Endothelial cell of umbilical vein (primary cell): Measurements from ENCODE around the gene LAMB3. TPM values are rescaled to one million over a fixed set of nuclear protein-coding genes. Genes with fewer than 3 reads are reported as not detected.

Source experiments
- BruUV-seq: library from RNA; stranded (reverse); fragments of 400-500 nt; replicated peaks from 2 replicates; lab custom pipeline; 2021; lab: Mats Ljungman, UMichigan
- CTCF ChIA-PET: fragments of 300-600, 350-600 bp; sonication (Branson Sonifier 250); formaldehyde crosslinking; loops from one replicate; lab custom pipeline; 2021; ENCODE audit warnings: antibody characterized with exemption, inconsistent platforms; lab: Charles Lee
- POLR2A ChIA-PET: fragments of 300-600, 350-600 bp; sonication (Branson Sonifier 250); formaldehyde crosslinking; loops from one replicate; lab custom pipeline; 2021; ENCODE audit warnings: antibody characterized with exemption, inconsistent platforms; lab: Charles Lee
- DNase-seq: peaks from one replicate; pipeline ENCODE4 v3.0.0-alpha.2; 2011; ENCODE audit warnings: low read depth, low spot score
- FAIRE-seq: peaks from 2 replicates; lab custom pipeline; 2011; peaks lifted over from hg19 to GRCh38; lab: Jason Lieb, UNC
- H2AFZ ChIP-seq: 2 replicates; pipeline ENCODE4 v1.6.0; 2012; ENCODE audit warnings: low read depth, low read length, control low read depth, inconsistent platforms
- H3K27ac ChIP-seq: 2 replicates; pipeline ENCODE4 v1.5.1; 2011; ENCODE audit warnings: low read depth, mild to moderate bottlenecking, control low read depth, low read length, moderate library complexity; ENCODE audit not compliant: insufficient read depth
- H3K27me3 ChIP-seq, 2 experiments: 2 replicates each; pipeline versions ENCODE4 v1.6.0 to v1.6.1; 2011; ENCODE audit warnings: low read length in 2 of 2, mixed read lengths in 1 of 2; ENCODE audit not compliant: control insufficient read depth in 2 of 2, insufficient read depth in 2 of 2
- H3K36me3 ChIP-seq, 2 experiments: 2 replicates in 1 of 2; 3 replicates in 1 of 2; pipeline ENCODE4 v1.5.1; 2011; ENCODE audit warnings: low read length in 2 of 2, mild to moderate bottlenecking in 1 of 2, moderate library complexity in 1 of 2; ENCODE audit not compliant: control insufficient read depth in 2 of 2, insufficient read depth in 2 of 2; ENCODE audit errors: extremely low read depth in 1 of 2
- H3K4me1 ChIP-seq: 3 replicates; pipeline ENCODE4 v1.5.1; 2011; ENCODE audit warnings: mild to moderate bottlenecking, low read length; ENCODE audit not compliant: control insufficient read depth, insufficient read depth; ENCODE audit errors: extremely low read depth
- H3K4me2 ChIP-seq: 2 replicates; pipeline ENCODE4 v1.6.1; 2011; ENCODE audit warnings: low read length, control low read depth, mixed read lengths; ENCODE audit not compliant: insufficient read depth
- H3K4me3 ChIP-seq, 3 experiments: fragments of 200-600 bp in 1 of 3; sonication (generic), shearing (Covaris generic) in 1 of 3; replicated peaks in 1 of 3; 2 replicates each; pipeline ENCODE4 v1.5.1; 2011 to 2016; ENCODE audit warnings: control low read depth in 3 of 3, low read length in 3 of 3, mild to moderate bottlenecking in 2 of 3, inconsistent platforms in 1 of 3, low read depth in 1 of 3, moderate library complexity in 1 of 3; ENCODE audit not compliant: insufficient read depth in 1 of 3
- H3K79me2 ChIP-seq: 2 replicates; pipeline ENCODE4 v1.6.0; 2012; ENCODE audit warnings: low read length, inconsistent platforms; ENCODE audit not compliant: control insufficient read depth, insufficient read depth
- H3K9ac ChIP-seq: replicated peaks from 2 replicates; pipeline ENCODE3; 2011; ENCODE audit warnings: low read length, control low read depth; ENCODE audit not compliant: insufficient read depth; ENCODE audit errors: extremely low read depth
- H3K9me1 ChIP-seq: replicated peaks from 3 replicates; pipeline ENCODE4 v1.6.0; 2011; ENCODE audit warnings: mild to moderate bottlenecking, low read length; ENCODE audit not compliant: control insufficient read depth, insufficient read depth; ENCODE audit errors: extremely low read depth
- H3K9me3 ChIP-seq: replicated peaks from 2 replicates; pipeline ENCODE4 v1.5.1; 2012; ENCODE audit warnings: low read length, inconsistent platforms; ENCODE audit not compliant: control insufficient read depth, insufficient read depth
- H4K20me1 ChIP-seq: replicated peaks from 2 replicates; pipeline ENCODE3; 2011; ENCODE audit warnings: mild to moderate bottlenecking, low read length; ENCODE audit not compliant: control insufficient read depth, insufficient read depth; ENCODE audit errors: extremely low read depth
- EZH2 ChIP-seq: IDR thresholded peaks from 2 replicates; pipeline ENCODE4 v1.6.1; 2012; ENCODE audit warnings: borderline replicate concordance, low read depth, mild to moderate bottlenecking, moderate library complexity, low read length, inconsistent platforms; ENCODE audit not compliant: severe bottlenecking
- FOS ChIP-seq: IDR thresholded peaks from 2 replicates; pipeline ENCODE4 v1.6.1; 2011; ENCODE audit warnings: mild to moderate bottlenecking, low read length, moderate library complexity, borderline replicate concordance; ENCODE audit not compliant: insufficient read depth
- GATA2 ChIP-seq: IDR thresholded peaks from 2 replicates; pipeline ENCODE4 v1.7.0; 2011; ENCODE audit warnings: low read depth, mild to moderate bottlenecking, moderate library complexity, mixed read lengths, low read length; ENCODE audit not compliant: insufficient read length, insufficient read depth
- JUN ChIP-seq: IDR thresholded peaks from 2 replicates; pipeline ENCODE4 v1.6.1; 2011; ENCODE audit warnings: borderline replicate concordance, low read depth; ENCODE audit not compliant: insufficient read length, insufficient read depth
- MYC ChIP-seq: IDR thresholded peaks from one replicate; pipeline ENCODE4 v1.6.1; 2011; ENCODE audit warnings: mild to moderate bottlenecking, low read depth, low read length
- POLR2A ChIP-seq: IDR thresholded peaks from 2 replicates; pipeline ENCODE4 v1.6.1; 2012; ENCODE audit warnings: low read depth, mild to moderate bottlenecking, control low read depth, low read length
- POLR2AphosphoS5 ChIP-seq: IDR thresholded peaks from 2 replicates; pipeline ENCODE4 v1.6.1; 2012; ENCODE audit warnings: low read depth, mild to moderate bottlenecking, control low read depth, low read length, moderate library complexity; ENCODE audit not compliant: insufficient read depth
- dilution Hi-C: fragments of 300-500 bp; cut with MboI; formaldehyde crosslinking; loops from one replicate; pipeline ENCODE4 v1.15.0; 2019; ENCODE audit warnings: low sequenced_read_pairs; ENCODE audit not compliant: extremely low pct_ligation_motif_present
- intact Hi-C: fragments of 100-400 bp; cut with micrococcal nuclease; formaldehyde crosslinking; loops from one replicate; pipeline ENCODE4 v1.10.0; 2022
- polyA plus RNA-seq, 4 experiments: library from polyadenylated mRNA; depleted of rRNA in 3 of 4; stranded (reverse) in 3 of 4; unstranded in 1 of 4; fragments of >200 nt; gene quantifications; 2 replicates each; pipeline versions ENCODE4 v1.2.1 to v1.2.3, GENCODE V29; 2011 to 2012; ENCODE audit warnings: missing spikeins in 1 of 4
- total RNA-seq: library from RNA; stranded (reverse); gene quantifications from 2 replicates; pipeline ENCODE4 v1.2.3, GENCODE V29; 2021
- TF ChIP-seq, protein P1 (sequence below), 2 donors: IDR thresholded peaks; 1 replicate in 1 of 2; 2 replicates in 1 of 2; pipeline ENCODE4 v1.5.1; 2011; ENCODE audit warnings: low read length in 2 of 2, mild to moderate bottlenecking in 2 of 2, moderate library complexity in 2 of 2, control low read depth in 1 of 2, inconsistent platforms in 1 of 2, low read depth in 1 of 2; ENCODE audit not compliant: insufficient read depth in 1 of 2; ENCODE audit errors: extremely low read depth in 1 of 2
- TF ChIP-seq, protein P2 (sequence below): IDR thresholded peaks from 2 replicates; pipeline ENCODE4 v1.6.1; 2011; ENCODE audit not compliant: insufficient read depth, insufficient read length

LAMB3 gene
- total and polyA plus RNA-seq, 2 donors (not counting 3 experiments of a cell fraction or from before 2014, with no cell fraction given) = 2.6 to 3.1 TPM

DNA sequence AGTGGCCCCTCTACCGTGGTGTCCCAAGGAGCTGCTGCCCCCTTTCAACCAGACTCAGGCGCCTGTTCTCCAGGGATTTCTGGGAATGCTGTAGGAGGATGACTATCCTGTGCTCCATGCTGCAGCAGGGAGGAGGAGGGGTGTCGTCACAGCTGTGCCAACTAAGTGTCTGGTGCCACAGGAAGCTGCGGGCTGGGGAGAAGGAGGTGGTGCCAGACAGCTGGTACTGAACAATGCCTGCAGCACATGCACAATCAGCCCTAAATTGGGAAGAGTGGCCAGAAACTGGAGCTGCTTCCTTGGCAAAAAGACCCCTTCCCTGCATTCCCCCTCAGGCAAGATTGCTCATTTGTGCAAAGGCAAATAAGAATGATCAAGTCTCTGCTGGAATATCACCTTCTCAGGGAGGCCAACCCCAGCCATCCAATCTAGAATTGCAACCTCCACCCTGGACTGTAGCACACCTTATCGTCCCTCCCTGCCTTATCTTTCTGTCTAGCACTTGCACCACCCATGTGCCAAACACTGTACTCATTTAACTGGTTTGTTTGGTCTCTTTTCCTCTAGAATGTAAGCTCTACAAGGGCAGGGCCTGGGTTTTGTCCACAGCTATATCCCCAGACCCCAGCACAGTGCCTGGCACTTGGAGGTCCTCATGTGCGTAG, 33.3 kb downstream of the LAMB3 start:
- DNase-seq (no peak), FAIRE-seq (no peak)
- BruUV-seq = no TSS peak
- ChIA-PET POLR2A (interaction anchor here (0.5 kb wide), 1 partner anchor 224 kb away, joined by 5 read pairs; no protein-coding TSS in a partner anchor), CTCF (interaction anchor here (0.8 to 1.6 kb wide), 5 partner anchors 9 to 74 kb away, joined by 3 to 6 read pairs (median 4); no protein-coding TSS in a partner anchor)
- H3K9ac ChIP-seq = no peak overlapping the region
- no peaks in the 10 kb centered on the region for H3K79me2 ChIP-seq
- TF ChIP-seq MYC (no peak), GATA2 (no peak), JUN (no peak)
- no peak overlapping the region for H3K4me2 ChIP-seq
- dilution Hi-C loops = no loop called here
- H3K9me1 ChIP-seq = no peaks in the 10 kb centered on the region
- no peaks in the 10 kb centered on the region for H3K36me3 ChIP-seq
- no peaks in the 10 kb centered on the region for H3K9me3 ChIP-seq
- no peaks in the 10 kb centered on the region for H4K20me1 ChIP-seq
- no peak overlapping the region for H2AFZ ChIP-seq
- no peak overlapping the region for H3K27ac ChIP-seq
- H3K27me3 ChIP-seq = no peaks in the 10 kb centered on the region
- H3K4me3 ChIP-seq = no peak overlapping the region
- intact Hi-C loops = no loop called here
- no peaks in the 10 kb centered on the region for H3K4me1 ChIP-seq

DNA sequence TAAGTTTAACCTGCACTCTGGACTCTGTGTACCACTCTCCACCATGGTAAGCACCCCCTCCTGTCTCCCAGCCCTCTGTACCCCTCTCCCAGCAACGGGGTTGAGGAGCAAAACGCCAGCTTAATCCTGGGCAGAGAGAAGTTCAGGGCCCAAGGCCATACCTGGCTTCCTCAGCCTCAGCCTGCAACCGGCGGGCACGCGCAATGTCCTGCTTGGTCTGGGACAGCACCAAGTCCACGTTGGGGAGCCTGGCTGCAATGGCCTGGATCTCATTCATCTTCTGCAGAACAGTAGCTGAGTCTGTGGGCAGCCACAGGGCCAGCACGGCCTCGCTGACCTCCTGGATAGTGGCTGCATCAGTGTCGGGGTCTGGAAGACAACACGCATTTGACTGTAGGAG, 33.9 kb downstream of the LAMB3 start:
- H3K4me2 ChIP-seq = no peak overlapping the region
- BruUV-seq = no TSS peak
- FAIRE-seq = no peak
- H3K36me3 ChIP-seq = no peaks in the 10 kb centered on the region
- no peak overlapping the region for H3K27ac ChIP-seq
- intact Hi-C loops = no loop called here
- H3K4me1 ChIP-seq = no peaks in the 10 kb centered on the region
- H3K27me3 ChIP-seq = no peaks in the 10 kb centered on the region
- no peaks in the 10 kb centered on the region for H3K9me3 ChIP-seq
- TF ChIP-seq POLR2AphosphoS5 = no peak
- TF ChIP-seq GATA2 = no peak
- TF ChIP-seq JUN = no peak
- no peak for TF ChIP-seq FOS
- TF ChIP-seq EZH2 = no peak
- TF ChIP-seq MYC = no peak
- TF ChIP-seq, protein P1, sequence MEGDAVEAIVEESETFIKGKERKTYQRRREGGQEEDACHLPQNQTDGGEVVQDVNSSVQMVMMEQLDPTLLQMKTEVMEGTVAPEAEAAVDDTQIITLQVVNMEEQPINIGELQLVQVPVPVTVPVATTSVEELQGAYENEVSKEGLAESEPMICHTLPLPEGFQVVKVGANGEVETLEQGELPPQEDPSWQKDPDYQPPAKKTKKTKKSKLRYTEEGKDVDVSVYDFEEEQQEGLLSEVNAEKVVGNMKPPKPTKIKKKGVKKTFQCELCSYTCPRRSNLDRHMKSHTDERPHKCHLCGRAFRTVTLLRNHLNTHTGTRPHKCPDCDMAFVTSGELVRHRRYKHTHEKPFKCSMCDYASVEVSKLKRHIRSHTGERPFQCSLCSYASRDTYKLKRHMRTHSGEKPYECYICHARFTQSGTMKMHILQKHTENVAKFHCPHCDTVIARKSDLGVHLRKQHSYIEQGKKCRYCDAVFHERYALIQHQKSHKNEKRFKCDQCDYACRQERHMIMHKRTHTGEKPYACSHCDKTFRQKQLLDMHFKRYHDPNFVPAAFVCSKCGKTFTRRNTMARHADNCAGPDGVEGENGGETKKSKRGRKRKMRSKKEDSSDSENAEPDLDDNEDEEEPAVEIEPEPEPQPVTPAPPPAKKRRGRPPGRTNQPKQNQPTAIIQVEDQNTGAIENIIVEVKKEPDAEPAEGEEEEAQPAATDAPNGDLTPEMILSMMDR (IDR thresholded peaks at IDR 0.05; ENCODE audit: extremely low read depth in 1 of 2, insufficient read depth in 1 of 2, low read depth in 1 of 2, low read length in 2 of 2) = no peak
- TF ChIP-seq, protein P2, sequence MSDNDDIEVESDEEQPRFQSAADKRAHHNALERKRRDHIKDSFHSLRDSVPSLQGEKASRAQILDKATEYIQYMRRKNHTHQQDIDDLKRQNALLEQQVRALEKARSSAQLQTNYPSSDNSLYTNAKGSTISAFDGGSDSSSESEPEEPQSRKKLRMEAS = no peak
- no peak for TF ChIP-seq POLR2A
- POLR2A ChIA-PET = interaction anchor here (0.5 kb wide), 1 partner anchor 223 kb away, joined by 5 read pairs; no protein-coding TSS in a partner anchor
- no peaks in the 10 kb centered on the region for H3K9me1 ChIP-seq
- no peak overlapping the region for H3K9ac ChIP-seq
- dilution Hi-C loops = no loop called here
- CTCF ChIA-PET = interaction anchor here (0.8 to 1.6 kb wide), 5 partner anchors 9 to 75 kb away, joined by 3 to 6 read pairs (median 4); no protein-coding TSS in a partner anchor
- H3K4me3 ChIP-seq = no peak overlapping the region
- no peak overlapping the region for H2AFZ ChIP-seq
- no peaks in the 10 kb centered on the region for H4K20me1 ChIP-seq
- H3K79me2 ChIP-seq = no peaks in the 10 kb centered on the region
- DNase-seq = no peak
